Activated CD4-positive, alpha-beta T cell treated with anti-CD3 and anti-CD28 coated beads, Interleukin-2, amount 50 U/mL, for 48 hours (primary cell): Measurements from ENCODE around the gene LRRC3.
A peak's percentile ranks its signal among the peaks of the same experiment; 100 is the strongest.
"Not testable (repeated sequence)": the region's sequence is repeated elsewhere in the genome, so short reads cannot be mapped to it uniquely, and the experiment has no call there.

Source experiments
- DNase-seq, 2 experiments: peaks; one replicate each; pipeline ENCODE4 v3.0.0-alpha.2; 2020

Gene LRRC3

DNA sequence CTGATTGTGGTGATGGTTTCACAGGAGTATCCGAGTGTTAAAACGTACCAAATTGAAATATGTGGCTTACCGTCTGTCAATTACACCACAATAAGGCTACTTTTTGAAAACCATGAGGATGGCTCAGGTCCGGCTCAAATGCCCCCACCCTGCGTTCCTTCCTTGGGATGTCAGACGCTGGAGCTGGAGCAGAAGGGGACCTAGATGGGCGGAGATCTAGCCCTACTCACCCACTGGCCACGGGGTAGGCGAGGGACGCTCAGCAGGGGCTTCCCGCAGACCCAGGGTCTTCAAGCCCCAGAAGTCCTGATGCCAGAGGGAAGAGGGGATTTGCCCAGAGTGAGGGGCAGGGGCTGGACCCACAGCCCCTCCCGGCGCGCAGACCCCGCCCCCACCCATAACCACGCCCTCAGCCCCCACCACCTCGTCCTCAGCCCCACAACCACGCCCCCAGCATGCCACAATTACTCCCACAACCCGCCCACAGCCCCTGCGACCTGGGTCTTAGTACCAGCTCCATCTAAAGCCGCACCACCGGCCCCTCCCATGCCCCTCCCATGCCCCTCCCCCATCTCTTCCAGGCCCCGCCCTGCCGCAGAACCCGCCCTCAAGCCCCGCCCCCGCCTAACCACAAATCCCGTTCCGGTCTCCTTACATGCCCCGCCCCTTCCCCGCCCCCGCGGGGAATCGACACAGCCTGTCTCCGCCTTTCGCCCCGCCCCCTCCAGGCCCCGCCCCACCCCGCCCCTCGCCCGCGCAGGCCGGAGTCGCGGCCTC, at the start of gene LRRC3:
TSS of gene LRRC3 (plus strand) at position 764 of the 777 bp plus-strand sequence. CDS start 1,135 bp downstream, outside the sequence.
- peak; percentile 81 to 84 for DNase-seq

DNA sequence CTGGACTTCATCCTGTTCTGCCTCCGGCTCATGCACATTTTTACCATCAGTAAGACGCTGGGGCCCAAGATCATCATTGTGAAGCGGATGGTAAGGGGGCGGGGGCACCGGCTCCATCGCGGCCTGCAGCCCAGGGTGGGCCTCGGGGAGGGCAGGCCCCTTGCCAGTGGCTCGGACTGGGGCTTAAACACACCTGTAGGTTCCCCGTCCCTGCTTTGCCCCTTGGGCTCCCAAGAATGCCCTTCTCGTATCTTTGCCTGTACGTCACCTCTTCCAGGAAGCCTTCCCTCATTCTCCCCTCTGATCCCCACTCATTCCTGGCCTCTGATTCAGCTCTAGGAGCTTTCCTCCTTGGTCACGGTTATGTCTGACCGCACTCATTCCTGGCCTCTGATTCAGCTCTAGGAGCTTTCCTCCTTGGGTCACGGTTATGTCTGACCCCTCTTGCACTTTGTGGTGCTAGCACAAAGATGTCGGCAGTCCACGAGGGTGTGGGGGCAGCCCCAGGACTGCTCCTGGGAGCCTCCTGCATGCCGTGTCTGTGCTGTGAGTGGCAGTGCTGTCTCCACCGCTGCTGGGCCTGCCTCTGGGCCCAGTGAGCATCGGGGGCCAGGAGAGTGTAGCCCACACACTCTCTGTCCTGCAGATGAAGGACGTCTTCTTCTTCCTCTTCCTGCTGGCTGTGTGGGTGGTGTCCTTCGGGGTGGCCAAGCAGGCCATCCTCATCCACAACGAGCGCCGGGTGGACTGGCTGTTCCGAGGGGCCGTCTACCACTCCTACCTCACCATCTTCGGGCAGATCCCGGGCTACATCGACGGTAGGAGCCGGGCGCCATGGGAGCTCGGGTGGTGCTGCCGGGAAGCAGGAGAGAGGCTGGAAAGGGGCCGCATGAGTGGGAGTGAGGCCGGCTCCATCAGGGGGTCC, 49.1 kb upstream of the LRRC3 start:
- DNase-seq = no peak

DNA sequence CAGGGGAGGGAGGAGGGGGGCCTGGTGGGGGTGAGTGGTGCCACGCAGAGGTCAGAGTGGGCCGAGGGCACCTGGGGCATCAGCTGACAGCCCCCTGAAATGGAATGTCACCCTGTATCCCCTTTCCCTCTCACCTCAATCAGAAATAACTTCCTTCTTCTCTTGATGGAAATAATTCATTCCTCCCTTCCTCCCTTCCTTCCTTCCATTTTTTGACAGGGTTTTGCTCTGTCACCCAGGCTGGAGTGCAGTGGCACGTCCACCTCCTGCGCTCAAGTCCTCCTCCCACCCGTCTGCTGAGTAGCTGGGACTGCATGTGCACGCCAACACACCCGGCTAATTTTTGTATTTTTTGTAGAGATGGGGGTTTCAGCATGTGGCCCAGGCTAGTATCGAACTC, 48.4 kb upstream of the LRRC3 start:
- DNase-seq = no peak

- DNase-seq = peak; percentile 26 to 34
Measured at GRCh38 chr21:44407493-44407892, 47.8 kb upstream of the LRRC3 start.

DNA sequence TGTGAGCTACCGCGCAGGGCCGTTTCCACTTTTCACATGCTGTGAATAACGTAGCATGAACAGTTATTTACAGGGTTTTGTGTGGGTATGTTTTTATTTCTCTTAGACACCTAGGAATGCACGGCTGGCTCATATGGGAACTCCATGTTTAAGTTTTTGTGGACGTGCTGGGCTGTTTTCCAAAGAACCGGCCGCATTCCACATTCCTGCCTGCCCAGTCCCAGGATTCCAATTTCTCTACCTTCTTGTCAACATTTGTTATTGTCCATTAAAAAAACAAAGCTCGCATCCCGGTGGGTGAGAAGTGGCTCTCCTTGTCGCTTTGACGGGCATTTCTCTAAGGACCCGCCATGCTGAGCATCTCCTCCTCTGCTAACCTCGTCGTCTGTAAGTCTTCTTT, 47.1 kb upstream of the LRRC3 start:
- no peak for DNase-seq

DNA sequence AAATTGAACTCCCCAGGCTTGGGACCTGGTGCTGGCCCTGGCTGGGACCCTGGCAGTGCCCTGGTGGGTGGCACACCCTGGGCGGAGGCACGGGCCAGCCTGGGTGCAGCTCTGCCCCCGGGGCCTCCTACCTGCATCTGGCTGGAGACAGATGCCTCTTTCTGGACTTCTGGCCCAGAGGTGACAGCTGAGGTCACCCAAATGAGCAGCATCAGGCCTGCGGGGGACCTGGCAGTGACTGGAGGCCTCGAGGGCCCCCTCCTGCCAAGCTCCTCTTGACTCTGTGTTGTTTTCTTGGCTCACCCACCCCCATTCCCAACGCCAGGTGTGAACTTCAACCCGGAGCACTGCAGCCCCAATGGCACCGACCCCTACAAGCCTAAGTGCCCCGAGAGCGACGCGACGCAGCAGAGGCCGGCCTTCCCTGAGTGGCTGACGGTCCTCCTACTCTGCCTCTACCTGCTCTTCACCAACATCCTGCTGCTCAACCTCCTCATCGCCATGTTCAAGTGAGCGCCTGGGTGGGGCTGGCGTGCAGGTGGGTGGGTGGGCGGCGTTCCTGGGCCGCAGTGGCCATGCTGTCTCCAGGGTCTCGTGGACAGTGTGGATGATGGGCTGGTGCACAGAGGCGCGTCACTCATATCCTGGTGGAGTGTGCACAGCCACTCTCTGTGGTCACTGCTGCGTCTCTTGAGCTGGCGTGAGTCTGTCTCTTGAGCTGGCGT, 41.6 kb upstream of the LRRC3 start:
- no peak for DNase-seq

DNA sequence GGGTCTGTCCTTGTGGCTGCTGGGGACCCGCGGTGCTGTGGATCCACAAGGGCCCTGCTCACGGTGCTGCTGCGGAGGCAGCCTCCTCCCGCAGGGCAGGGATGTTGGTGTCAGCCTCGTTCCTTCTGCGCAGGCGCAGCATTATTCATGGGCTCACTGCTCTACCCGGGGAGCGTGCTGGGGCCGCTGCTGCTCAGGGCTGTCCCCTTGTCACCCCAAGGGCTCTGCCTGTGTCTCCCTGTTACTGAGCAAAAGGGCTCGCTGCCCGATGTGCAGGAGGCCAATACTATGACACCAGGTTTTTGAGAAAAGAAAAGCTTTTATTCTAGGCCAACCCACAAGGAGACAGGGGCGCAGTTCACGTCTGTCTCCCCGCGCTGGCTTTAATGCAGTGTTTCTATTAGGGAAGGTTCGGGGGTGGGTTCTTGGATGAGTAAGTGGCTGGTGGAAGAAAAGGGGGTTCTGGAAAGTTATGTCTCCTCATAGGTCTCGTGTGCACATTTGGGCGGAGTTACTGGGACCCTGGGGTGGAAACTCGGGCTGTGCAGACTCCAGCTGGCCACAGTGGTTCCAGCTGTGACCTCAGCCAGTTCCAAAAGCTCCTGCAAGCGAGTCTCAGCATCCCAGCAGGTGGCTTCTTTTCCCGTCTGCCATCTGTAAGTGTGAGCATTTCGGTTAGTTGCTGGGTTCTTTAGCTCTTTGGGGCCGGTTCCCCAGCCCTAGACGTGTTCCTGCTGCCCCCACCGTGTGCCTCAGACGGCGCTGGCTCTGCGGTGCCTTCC, 40.8 kb upstream of the LRRC3 start:
- no peak for DNase-seq

DNA sequence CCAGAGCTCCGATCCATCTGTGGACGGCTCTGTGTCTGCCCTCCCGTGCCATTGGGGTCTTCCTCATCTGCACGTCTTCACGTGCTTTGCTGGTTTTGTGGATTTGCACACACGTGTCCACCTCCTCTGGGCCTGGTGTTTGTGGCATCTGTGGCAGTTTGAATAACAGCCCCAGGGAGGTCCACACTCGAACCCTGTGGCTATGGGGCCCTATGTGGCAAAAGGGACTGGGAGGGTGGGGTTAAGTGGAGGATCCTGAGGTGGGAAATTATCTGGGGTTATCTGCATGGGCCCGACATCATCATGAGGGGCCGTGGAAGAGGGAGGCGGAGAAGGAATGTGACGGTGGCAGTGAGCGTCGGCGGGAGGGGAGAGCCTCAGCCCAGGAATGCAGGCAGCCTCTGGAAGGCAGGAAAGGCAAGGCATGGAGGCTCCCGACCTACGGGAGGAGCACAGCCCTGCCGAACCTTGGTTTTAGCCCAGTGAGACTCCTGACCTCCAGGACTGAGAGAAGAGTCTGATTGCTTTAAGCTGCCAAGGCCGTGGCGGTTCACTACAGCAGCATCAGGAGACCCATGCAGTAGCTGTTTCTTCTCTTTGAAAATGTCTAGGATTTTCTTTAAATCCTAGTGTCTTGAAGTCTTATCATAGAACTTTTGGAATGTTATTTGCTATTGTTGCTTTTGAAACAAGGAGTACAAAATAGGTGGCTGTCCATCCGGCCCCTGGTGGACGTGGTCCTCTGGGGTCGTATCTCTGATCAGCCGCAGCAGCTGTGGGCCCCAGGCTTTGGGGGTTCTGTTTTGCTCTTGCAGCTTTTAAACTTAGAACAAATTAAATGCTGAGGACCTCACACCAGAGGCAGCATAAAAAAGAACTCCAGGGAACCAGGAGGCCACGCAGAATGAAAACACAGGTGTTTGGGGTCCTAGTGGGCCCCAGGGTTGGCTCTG, 40.0 kb upstream of the LRRC3 start:
- no peak for DNase-seq

- no peak for DNase-seq
Measured at GRCh38 chr21:44416193-44416592, 39.1 kb upstream of the LRRC3 start.

- not testable (repeated sequence) for DNase-seq
Measured at GRCh38 chr21:44417621-44418107, 37.6 kb upstream of the LRRC3 start.

DNA sequence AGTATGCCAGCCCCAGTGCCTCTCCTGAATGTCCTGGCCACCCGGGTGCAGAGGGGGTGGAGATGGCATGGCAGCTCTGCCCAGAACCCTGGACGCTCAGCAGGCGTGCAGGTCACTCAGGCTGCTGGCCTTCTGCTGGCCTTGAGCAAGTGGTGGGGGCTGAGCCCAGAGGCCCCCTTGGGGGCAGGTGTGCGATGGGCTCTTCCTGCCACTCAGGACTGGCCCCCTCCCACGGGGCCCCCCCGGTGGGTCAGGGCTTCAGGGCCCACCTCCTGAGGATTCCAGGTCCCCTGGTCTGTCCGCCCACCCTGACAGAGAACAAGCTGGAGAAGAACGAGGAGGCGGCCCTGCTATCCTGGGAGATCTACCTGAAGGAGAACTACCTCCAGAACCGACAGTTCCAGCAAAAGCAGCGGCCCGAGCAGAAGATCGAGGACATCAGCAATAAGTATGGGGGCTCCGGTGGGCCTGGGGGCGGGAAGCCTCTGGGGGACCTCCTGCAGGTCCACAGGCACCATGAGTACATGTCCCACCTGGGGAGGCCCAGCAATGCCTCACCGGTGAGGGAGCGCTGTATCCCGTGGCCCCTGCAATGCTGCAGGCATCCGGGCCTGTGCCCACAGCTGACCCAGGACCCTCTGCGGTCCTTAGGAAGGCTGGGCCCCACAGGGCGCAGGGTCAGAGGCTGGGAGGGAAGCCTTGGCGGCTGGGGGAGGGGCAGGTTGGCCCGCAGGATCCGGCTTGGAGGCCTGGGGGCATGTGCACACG, 37.0 kb upstream of the LRRC3 start:
- no peak for DNase-seq

DNA sequence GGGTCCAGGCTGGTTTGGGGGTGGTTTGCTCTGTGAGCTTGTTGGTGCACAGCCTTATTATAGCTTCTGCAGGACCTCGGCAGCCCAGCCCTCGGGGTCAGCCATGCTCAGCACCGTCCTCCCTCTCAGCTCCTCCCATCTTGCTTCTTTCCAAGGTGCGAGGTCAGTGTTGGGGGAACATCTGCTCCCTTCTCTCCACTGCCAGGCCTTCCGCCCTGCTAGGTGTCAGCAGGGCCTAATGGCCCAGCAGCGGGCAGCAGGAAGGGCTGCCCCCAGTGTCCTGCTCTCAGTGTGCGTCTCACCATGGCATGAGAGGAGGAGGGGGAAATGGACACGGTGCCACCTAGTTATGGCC, 36.5 kb upstream of the LRRC3 start:
- DNase-seq = no peak

GRCh38 chr21:44419679-44420078, 35.6 kb upstream of the LRRC3 start:
- DNase-seq = no peak

DNA sequence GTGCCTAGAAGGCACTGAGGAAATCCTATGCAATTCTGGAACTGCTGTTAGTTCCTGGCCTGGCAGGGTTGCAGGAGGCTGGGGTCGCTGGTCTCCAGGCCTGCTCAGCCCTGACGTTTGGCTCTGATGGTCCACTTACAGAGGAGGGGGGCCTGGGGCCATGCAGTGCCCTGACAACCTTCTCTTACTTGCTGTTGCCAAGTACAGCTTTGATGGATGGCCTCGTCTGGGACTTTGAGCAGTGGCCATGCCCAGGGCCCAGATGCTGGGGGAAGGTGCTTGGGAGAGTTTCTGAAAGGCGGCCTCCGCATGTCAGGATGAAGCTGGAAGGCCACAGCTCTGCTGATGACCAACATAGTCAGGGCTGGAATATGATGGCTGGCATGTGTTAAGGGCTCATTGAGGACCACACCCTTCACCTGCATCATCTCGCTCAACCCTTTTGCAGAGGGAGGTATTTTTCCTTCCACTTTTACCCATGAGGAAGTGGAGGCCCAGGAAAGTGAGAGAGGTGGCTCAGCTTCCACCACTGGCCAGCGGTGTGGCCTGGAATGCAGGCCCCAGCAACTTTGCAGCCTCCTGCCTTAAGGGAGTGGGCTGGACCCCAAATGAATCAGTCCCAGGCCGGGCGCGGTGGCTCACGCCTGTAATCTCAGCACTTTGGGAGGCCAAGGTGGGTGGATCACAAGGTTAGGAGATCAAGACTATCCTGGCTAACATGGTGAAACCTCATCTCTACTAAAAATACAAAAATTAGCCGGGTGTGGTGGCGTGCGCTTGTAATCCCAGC, 34.7 kb upstream of the LRRC3 start:
- DNase-seq = no peak

DNA sequence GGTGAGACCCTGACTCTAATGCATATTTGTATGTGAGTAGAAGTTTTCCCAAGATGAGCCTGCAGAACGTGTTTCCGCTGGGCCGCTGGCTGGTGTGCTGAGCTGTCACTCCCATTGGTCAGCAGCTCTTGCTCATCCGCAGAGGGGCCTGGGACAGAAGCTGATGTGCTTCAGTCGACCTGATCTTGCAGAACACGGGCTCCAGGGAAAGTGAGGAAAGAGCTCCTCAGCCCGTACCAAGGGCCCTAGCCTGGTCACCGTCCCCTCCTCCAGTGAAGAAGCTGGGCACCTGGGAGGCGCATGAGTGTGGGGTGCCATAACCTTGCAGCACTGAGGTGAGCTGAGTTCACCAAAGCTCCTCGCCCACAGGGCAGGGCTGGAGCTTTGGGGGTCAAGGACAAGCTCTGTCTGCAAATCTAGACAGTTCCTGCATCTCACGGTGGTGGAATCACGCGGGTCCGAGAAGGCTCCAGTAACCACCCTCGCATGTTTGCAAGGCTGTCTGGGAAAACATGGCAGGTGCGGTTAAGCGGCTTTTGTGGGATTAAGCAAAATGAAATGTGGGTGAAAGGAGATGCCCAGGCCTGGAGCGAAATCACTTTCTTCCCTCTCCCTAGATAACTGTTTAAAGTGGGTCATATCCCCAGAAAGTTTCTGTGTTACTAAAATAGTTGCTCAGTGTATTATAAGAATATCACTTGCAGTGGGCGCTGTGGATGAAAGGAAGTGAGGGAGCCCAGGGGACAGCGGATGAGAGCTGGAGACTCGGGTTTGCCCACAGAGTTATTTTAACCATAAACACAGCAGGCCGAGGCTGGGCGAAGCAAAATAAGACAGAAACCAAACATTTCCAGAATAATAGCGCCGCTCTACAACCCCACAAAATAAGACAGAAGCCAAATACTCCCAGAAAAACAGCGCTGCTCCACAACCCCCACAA, 33.1 kb upstream of the LRRC3 start:
- no peak for DNase-seq

DNA sequence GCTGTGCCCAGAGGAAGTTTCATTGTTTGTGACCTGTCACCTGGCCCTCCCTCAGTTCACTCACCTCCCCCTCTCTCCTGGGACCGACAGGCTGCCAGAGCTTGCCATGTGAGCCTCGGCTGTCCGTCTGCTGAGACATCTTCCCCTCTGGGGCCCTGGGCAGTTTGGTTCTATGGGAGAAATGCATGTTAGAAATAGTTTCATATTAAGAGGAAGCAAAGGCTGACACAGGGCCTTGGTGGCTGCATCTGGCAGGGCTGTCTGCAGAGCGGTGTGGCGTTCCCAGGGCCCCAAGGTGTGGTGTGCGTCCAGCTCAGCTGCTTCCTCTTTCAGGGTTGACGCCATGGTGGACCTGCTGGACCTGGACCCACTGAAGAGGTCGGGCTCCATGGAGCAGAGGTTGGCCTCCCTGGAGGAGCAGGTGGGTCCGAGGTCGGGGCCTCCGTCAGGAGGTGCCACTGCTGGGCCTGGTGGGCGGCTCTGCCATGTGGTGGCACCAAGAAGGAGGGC, 31.9 kb upstream of the LRRC3 start:
- no peak for DNase-seq

DNA sequence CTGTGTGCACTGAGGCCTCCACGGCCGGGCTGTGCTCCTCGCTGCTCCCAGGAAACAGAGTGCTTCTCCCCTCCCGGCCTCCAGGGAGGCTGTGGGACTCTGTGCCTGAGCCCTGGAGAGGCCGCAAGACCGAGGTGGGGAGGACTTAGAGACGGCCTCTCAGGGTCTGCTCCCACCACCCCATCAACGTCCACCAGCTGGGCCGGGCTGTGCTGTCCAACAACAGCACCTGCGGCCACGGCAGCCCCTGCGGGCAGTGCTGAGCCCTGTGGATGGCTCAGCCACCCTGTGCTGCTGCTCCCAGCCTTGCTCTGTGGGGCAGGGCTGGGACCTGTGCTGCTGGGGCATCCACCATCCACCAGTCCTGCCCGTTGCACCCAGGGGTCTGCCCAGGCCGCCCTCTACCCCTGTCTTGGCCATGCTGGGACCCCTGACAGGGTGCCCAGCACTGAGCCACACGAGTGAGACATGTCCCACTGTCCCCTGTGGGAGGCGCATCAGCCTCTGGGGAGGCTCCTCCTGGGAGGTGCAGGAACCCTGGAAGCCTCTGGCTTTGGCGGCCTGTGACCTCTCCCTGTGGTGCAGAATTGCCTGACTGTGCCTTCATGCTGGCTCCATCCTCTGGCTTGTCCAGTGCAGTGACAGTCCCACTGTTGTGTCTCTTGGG, 31.2 kb upstream of the LRRC3 start:
- no peak for DNase-seq
